Measurements from ENCODE around the gene B3GNT3.

Gene B3GNT3

DNA sequence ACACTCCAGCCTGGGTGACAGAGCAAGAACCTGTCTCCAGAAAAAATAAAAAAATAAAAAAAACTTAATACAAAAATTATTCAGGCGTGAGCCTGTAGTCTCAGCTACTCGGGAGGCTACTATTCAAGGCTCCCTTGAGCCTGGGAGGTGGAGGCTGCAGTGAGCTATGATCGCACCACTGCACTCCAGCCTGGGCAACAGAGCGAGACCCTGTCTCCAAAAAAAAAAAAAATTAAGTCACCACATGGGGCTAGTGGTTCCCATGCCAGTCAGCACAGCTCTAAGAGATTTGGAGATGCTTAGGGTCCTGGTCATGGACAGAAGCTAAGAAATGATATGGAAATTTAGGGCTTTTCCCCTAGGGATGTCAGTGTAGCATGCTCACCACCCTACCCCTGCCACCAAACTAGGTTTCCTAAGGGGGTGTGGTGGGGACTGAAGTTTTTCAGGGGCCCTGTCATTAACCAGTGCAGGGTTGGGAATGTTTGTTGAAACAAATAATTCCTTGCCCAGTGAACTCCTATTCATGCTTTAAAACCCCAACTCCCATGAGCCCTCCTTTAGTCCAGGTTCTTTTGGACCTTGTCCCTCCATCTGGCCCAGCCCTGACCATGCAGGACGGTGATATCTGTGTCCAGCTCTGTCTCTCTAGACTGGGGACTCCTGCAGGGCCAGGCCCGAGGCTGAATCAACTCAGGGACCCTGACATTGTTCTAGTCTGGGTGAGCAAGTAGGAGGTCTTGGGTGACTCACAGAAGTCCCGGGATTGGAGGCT, 41.9 kb upstream of the B3GNT3 start:
- H3K4me2 ChIP-seq (ENCODE audit: low read depth, low read length): no peak overlapping the region
- no peaks in the 10 kb centered on the region for H3K27me3 ChIP-seq (replicated peaks; ENCODE audit: insufficient read depth, low read length)
- 0 out of 2 replicates have a peak, but pooled peaks cover 5% of the 10 kb centered on the region for H3F3A ChIP-seq (ENCODE audit: insufficient read depth, low read length)
- no peak overlapping the region for H2AFZ ChIP-seq (ENCODE audit: low read length)
- no peak for DNase-seq
- no peak for TF ChIP-seq EZH2 (optimal IDR thresholded peaks at IDR 0.05; ENCODE audit: low read depth, low read length)
- H3K9me2 ChIP-seq (replicated peaks; ENCODE audit: insufficient read depth, low read length): no peaks in the 10 kb centered on the region
- no peak overlapping the region for H3K27ac ChIP-seq (ENCODE audit: low read length)
- no peaks in the 10 kb centered on the region for H4K20me1 ChIP-seq (ENCODE audit: insufficient read depth, low read length)
- no peaks in the 10 kb centered on the region for H3K36me3 ChIP-seq (replicated peaks; ENCODE audit: insufficient read depth, low read length)
- no peaks in the 10 kb centered on the region for H3K9me3 ChIP-seq (replicated peaks; ENCODE audit: insufficient read depth, low read length)
- H3K79me2 ChIP-seq (ENCODE audit: low read length): no peaks in the 10 kb centered on the region
- H3K4me3 ChIP-seq (ENCODE audit: low read length): no peak overlapping the region
- H3K9ac ChIP-seq (ENCODE audit: low read length): no peak overlapping the region
- peaks cover 16% of the 10 kb centered on the region for H3K4me1 ChIP-seq (ENCODE audit: low read length)

GRCh38 chr19:17753976-17754375, 41.0 kb upstream of the B3GNT3 start:
- H3K9me2 ChIP-seq (replicated peaks; ENCODE audit: insufficient read depth, low read length): no peaks in the 10 kb centered on the region
- no peak for DNase-seq
- TF ChIP-seq, protein P1, sequence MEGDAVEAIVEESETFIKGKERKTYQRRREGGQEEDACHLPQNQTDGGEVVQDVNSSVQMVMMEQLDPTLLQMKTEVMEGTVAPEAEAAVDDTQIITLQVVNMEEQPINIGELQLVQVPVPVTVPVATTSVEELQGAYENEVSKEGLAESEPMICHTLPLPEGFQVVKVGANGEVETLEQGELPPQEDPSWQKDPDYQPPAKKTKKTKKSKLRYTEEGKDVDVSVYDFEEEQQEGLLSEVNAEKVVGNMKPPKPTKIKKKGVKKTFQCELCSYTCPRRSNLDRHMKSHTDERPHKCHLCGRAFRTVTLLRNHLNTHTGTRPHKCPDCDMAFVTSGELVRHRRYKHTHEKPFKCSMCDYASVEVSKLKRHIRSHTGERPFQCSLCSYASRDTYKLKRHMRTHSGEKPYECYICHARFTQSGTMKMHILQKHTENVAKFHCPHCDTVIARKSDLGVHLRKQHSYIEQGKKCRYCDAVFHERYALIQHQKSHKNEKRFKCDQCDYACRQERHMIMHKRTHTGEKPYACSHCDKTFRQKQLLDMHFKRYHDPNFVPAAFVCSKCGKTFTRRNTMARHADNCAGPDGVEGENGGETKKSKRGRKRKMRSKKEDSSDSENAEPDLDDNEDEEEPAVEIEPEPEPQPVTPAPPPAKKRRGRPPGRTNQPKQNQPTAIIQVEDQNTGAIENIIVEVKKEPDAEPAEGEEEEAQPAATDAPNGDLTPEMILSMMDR (IDR thresholded peaks at IDR 0.05; ENCODE audit: low read length): no peak
- no peak for TF ChIP-seq EZH2 (optimal IDR thresholded peaks at IDR 0.05; ENCODE audit: low read depth, low read length)
- no peak for TF ChIP-seq EZH2phosphoT487 (IDR thresholded peaks at IDR 0.05; ENCODE audit: low read length)

GRCh38 chr19:17754634-17755442, 40.1 kb upstream of the B3GNT3 start:
- H3K36me3 ChIP-seq (replicated peaks; ENCODE audit: insufficient read depth, low read length): no peaks in the 10 kb centered on the region
- no peaks in the 10 kb centered on the region for H3K27me3 ChIP-seq (replicated peaks; ENCODE audit: insufficient read depth, low read length)
- H3K4me1 ChIP-seq (ENCODE audit: low read length): peaks cover 16% of the 10 kb centered on the region
- H2AFZ ChIP-seq (ENCODE audit: low read length): no peak overlapping the region
- no peak overlapping the region for H3K4me3 ChIP-seq (ENCODE audit: low read length)
- no peak overlapping the region for H3K27ac ChIP-seq (ENCODE audit: low read length)
- H3K9me3 ChIP-seq (replicated peaks; ENCODE audit: insufficient read depth, low read length): no peaks in the 10 kb centered on the region
- DNase-seq: no peak
- H3K4me2 ChIP-seq (ENCODE audit: low read depth, low read length): no peak overlapping the region
- H3F3A ChIP-seq (ENCODE audit: insufficient read depth, low read length): 0 out of 2 replicates have a peak, but pooled peaks cover 4% of the 10 kb centered on the region
- no peaks in the 10 kb centered on the region for H3K9me2 ChIP-seq (replicated peaks; ENCODE audit: insufficient read depth, low read length)
- H3K79me2 ChIP-seq (ENCODE audit: low read length): no peaks in the 10 kb centered on the region
- TF ChIP-seq EZH2phosphoT487 (IDR thresholded peaks at IDR 0.05; ENCODE audit: low read length): no peak
- TF ChIP-seq EZH2 (optimal IDR thresholded peaks at IDR 0.05; ENCODE audit: low read depth, low read length): no peak
- TF ChIP-seq, protein P1 (IDR thresholded peaks at IDR 0.05; ENCODE audit: low read length): peak; percentile 27
- no peaks in the 10 kb centered on the region for H4K20me1 ChIP-seq (ENCODE audit: insufficient read depth, low read length)
- no peak overlapping the region for H3K9ac ChIP-seq (ENCODE audit: low read length)

More at GRCh38 chr19:17753976-17754375, 41.0 kb upstream of the B3GNT3 start:
- no peaks in the 10 kb centered on the region for H3K27me3 ChIP-seq (replicated peaks; ENCODE audit: insufficient read depth, low read length)
- peaks cover 16% of the 10 kb centered on the region for H3K4me1 ChIP-seq (ENCODE audit: low read length)
- no peak overlapping the region for H2AFZ ChIP-seq (ENCODE audit: low read length)
- no peaks in the 10 kb centered on the region for H4K20me1 ChIP-seq (ENCODE audit: insufficient read depth, low read length)
- 0 out of 2 replicates have a peak, but pooled peaks cover 5% of the 10 kb centered on the region for H3F3A ChIP-seq (ENCODE audit: insufficient read depth, low read length)
- no peaks in the 10 kb centered on the region for H3K9me3 ChIP-seq (replicated peaks; ENCODE audit: insufficient read depth, low read length)
- no peak overlapping the region for H3K27ac ChIP-seq (ENCODE audit: low read length)
- H3K4me2 ChIP-seq (ENCODE audit: low read depth, low read length): no peak overlapping the region
- H3K4me3 ChIP-seq (ENCODE audit: low read length): no peak overlapping the region
- H3K9ac ChIP-seq (ENCODE audit: low read length): no peak overlapping the region
- H3K79me2 ChIP-seq (ENCODE audit: low read length): no peaks in the 10 kb centered on the region
- H3K36me3 ChIP-seq (replicated peaks; ENCODE audit: insufficient read depth, low read length): no peaks in the 10 kb centered on the region

Data from MM.1S (cell line).